ENCODE data around the gene CAMK1D.

CAMK1D gene

DNA sequence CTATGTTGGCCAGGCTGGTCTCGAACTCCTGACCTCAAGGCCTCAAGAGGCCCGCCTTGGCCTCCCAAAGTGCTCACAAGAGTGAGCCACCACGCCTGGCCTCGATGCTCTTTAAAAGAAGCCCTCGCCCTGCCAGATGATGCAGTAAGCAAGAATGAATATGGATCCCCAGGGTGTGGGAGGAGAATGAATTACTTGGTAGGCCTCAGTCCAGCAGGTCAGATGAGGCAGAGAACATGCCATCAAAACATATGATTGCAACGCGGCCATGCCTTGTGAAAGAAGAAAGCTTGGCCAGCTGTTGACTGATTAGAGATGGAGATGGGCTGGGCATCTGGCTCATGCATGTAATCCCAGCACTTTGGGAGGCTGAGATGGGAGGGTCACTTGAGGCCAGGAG, 68.7 kb downstream of the CAMK1D start:
- TF ChIP-seq CTCF (IDR thresholded peaks at IDR 0.05), result no peak
- no peak for DNase-seq (ENCODE audit: low spot score)
- peak overlapping the region in 1 of 2 donors; percentile 83 for H3K27ac ChIP-seq
- no peak overlapping the region for H3K4me3 ChIP-seq

- no peak for DNase-seq (ENCODE audit: low spot score)
- Histone ChIP-seq H3K4me3 (no peak overlapping the region), H3K27ac (peak overlapping the region; percentile 27 to 83)
- TF ChIP-seq CTCF (IDR thresholded peaks at IDR 0.05), result no peak
Observed at GRCh38 chr10:12418725-12419261, 69.4 kb downstream of the CAMK1D start.

DNA sequence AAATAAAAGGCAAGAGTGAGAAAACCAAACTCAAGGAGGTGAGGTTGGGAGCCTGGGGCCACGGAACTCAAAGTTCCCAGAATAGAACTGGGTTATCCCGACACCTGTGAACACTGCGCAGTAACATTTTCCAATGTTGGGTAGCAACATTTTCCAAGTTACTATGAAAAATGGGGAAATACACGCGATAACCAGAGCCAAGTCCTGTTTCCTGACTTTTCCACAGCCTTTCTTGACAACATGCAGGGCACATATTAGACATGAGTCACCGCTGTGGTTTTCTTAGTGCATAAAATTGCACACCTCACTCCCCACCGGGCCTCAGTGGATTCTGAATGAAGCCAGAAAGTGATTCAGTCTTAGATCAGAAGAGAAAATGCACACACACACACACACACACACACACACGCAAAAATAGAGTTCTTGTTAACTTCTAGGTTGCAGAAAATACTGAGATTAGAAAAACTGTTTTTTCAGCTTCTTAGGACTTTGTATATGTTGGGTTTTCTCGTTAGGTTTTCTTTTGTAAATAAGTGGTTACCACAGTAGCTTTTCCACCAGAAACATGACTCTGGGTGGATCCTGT, 70.0 kb downstream of the CAMK1D start:
- Histone ChIP-seq H3K4me3 (no peak overlapping the region), H3K27ac (peak overlapping the region in 1 of 2 donors; percentile 83)
- no peak for TF ChIP-seq CTCF (IDR thresholded peaks at IDR 0.05)
- DNase-seq (ENCODE audit: low spot score), result peak; percentile 82

GRCh38 chr10:12420530-12421120, 71.3 kb downstream of the CAMK1D start:
- H3K27ac ChIP-seq, result no peak overlapping the region
- no peak for TF ChIP-seq CTCF (IDR thresholded peaks at IDR 0.05)
- no peak for DNase-seq (ENCODE audit: low spot score)
- no peak overlapping the region for H3K4me3 ChIP-seq

DNA sequence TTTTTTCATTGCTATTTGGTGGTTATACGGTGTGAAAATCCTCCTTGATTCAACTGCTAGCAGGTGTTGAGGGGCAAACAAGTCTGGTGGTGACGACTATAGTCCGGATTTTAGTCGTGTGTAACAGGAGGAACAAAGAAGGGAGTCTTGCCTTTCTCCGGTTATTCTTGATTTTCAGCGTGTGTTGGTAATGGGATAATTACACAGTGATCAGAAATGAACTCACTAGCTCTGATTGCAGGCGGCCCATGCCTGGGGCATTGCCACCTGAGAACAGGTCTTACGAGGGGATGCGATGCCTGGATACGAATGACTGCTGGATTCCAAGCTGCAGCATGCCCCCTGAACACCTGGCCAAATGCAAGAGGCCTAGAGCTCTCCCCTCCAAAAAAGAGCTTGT, 72.8 kb downstream of the CAMK1D start:
- no peak for TF ChIP-seq CTCF (IDR thresholded peaks at IDR 0.05)
- DNase-seq (ENCODE audit: low spot score), result no peak
- Histone ChIP-seq H3K4me3 (no peak overlapping the region), H3K27ac (no peak overlapping the region)

DNA sequence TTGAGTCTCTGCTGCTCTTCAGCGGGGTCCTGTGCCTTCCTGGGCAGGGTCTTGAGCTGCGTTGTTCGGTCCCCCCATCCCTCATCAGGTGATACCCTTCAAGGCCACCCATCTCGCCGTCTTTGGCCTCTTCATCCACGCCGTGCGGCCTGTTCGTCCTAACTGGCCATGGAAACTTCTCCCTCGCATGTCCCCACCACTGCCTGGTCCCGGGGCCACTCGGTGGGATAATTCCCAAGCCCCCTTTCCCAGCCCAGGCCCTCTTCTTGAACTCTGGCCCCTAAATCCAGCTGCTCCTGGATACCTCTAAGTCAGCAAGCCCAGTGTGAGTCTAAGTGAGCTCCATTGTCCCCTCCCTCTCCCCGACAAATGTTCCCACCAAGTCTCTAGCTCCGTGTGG, 74.5 kb downstream of the CAMK1D start:
- no peak for TF ChIP-seq CTCF (IDR thresholded peaks at IDR 0.05)
- Histone ChIP-seq H3K27ac (no peak overlapping the region), H3K4me3 (no peak overlapping the region)
- DNase-seq (ENCODE audit: low spot score), result no peak

GRCh38 chr10:12427276-12427675, 77.9 kb downstream of the CAMK1D start:
- DNase-seq (ENCODE audit: low spot score), result no peak
- TF ChIP-seq CTCF (IDR thresholded peaks at IDR 0.05), result no peak
- H3K27ac ChIP-seq, result no peak overlapping the region

More at GRCh38 chr10:12427276-12427675, 77.9 kb downstream of the CAMK1D start:
- H3K4me3 ChIP-seq, result no peak overlapping the region
